Stimulated activated naive CD4-positive, alpha-beta T cell (primary cell): ENCODE results near the gene PFDN1.
"Not testable (repeated sequence)": the region's sequence is repeated elsewhere in the genome, so short reads cannot be mapped to it uniquely, and the experiment has no call there.

Experiments used
- DNase-seq, 6 experiments: peaks; one replicate each; lab custom pipeline; 2025; lab: John Stamatoyannopoulos, UW

The PFDN1 gene

GRCh38 chr5:140213370-140213983 lies 89.4 kb downstream of the PFDN1 start:
- DNase-seq, result no peak

GRCh38 chr5:140208065-140208464 lies 94.8 kb downstream of the PFDN1 start:
- DNase-seq, result no peak

GRCh38 chr5:140207250-140207964 lies 95.5 kb downstream of the PFDN1 start:
- DNase-seq, result no peak

- no peak for DNase-seq
These were observed 96.9 kb downstream of the PFDN1 start for GRCh38 chr5:140205952-140206351.

- DNase-seq, result no peak
These were observed 97.7 kb downstream of the PFDN1 start for GRCh38 chr5:140205216-140205615.

- DNase-seq, result no peak
These were observed 100.3 kb downstream of the PFDN1 start for GRCh38 chr5:140202610-140203009.

GRCh38 chr5:140202078-140202477 lies 100.8 kb downstream of the PFDN1 start:
- no peak for DNase-seq

GRCh38 chr5:140198915-140199314 lies 104.0 kb downstream of the PFDN1 start:
- DNase-seq, result not testable (repeated sequence)

- no peak for DNase-seq
These were observed 105.9 kb downstream of the PFDN1 start for GRCh38 chr5:140197023-140197422.

- DNase-seq, result no peak
These were observed 106.6 kb downstream of the PFDN1 start for GRCh38 chr5:140196115-140196814.
